Measurements from ENCODE around the gene IDH1.

- no peak for TF ChIP-seq POLR2A (IDR thresholded peaks at IDR 0.05)
- no peak for TF ChIP-seq EP300 (IDR thresholded peaks at IDR 0.05)
These were observed 1.2 kb downstream of the IDH1 start for GRCh38 chr2:208253600-208254117.

Data from ovary (tissue), 1 donor.